SU-DHL-6 (cell line): ENCODE data around the gene TYW3.

Experiments used
- H2AFZ ChIP-seq: fragments of 200-600 bp; sonication (generic); 2 replicates; pipeline ENCODE4 v1.6.1; 2014; ENCODE audit warnings: low read depth, mild to moderate bottlenecking, moderate library complexity, mixed read lengths, antibody characterized with exemption, low read length; ENCODE audit not compliant: severe bottlenecking
- H3F3A ChIP-seq: fragments of 200-600 bp; shearing (Covaris generic); 2 replicates; pipeline ENCODE4 v1.6.0; 2016; ENCODE audit warnings: antibody characterized with exemption, mild to moderate bottlenecking; ENCODE audit not compliant: insufficient read depth
- H3K27ac ChIP-seq: fragments of 200-600 bp; sonication (generic); 2 replicates; pipeline ENCODE4 v1.5.1; 2016; ENCODE audit warnings: low read depth, mild to moderate bottlenecking, low read length, moderate library complexity, mixed read lengths
- H3K27me3 ChIP-seq: fragments of 200-600 bp; sonication (generic), shearing (Covaris generic); 2 replicates; pipeline ENCODE4 v1.6.0; 2014; ENCODE audit warnings: mild to moderate bottlenecking, low read length
- H3K36me3 ChIP-seq: fragments of 200-600 bp; sonication (generic); 2 replicates; pipeline ENCODE4 v1.6.1; 2014; ENCODE audit warnings: mild to moderate bottlenecking, low read length, mixed read lengths
- H3K4me2 ChIP-seq: fragments of 300-600, 200-600 bp; shearing (Covaris generic), sonication (generic); 2 replicates; pipeline ENCODE4 v1.6.0; 2014; ENCODE audit warnings: low read length, low read depth, mild to moderate bottlenecking; ENCODE audit not compliant: poor library complexity, severe bottlenecking
- H3K4me3 ChIP-seq: fragments of 200-600 bp; sonication (generic); 2 replicates; pipeline ENCODE4 v1.5.1; 2014; ENCODE audit warnings: antibody characterized with exemption, low read length, mild to moderate bottlenecking, mixed read lengths; ENCODE audit not compliant: insufficient read depth, poor library complexity, severe bottlenecking
- H3K79me2 ChIP-seq: fragments of 200-600 bp; sonication (generic); 2 replicates; pipeline ENCODE4 v1.6.1; 2014; ENCODE audit warnings: mild to moderate bottlenecking, low read length, moderate library complexity; ENCODE audit not compliant: insufficient read depth
- H3K9ac ChIP-seq: fragments of 200-600 bp; sonication (generic); 2 replicates; pipeline ENCODE4 v1.7.0; 2014; ENCODE audit warnings: mild to moderate bottlenecking, low read length
- H3K9me2 ChIP-seq: fragments of 200-600 bp; sonication (generic); replicated peaks from 2 replicates; pipeline ENCODE4 v1.6.1; 2014; ENCODE audit warnings: low read length; ENCODE audit not compliant: insufficient read depth
- H3K9me3 ChIP-seq: fragments of 200-600 bp; sonication (generic); 2 replicates; pipeline ENCODE4 v1.6.1; 2014; ENCODE audit warnings: low read length, mixed read lengths; ENCODE audit not compliant: insufficient read depth
- H4K20me1 ChIP-seq: fragments of 200-600 bp; sonication (generic); 2 replicates; pipeline ENCODE4 v1.6.1; 2014; ENCODE audit warnings: low read depth, mild to moderate bottlenecking, antibody characterized with exemption, low read length, moderate library complexity, mixed read lengths
- EZH2phosphoT487 ChIP-seq: fragments of 200-600 bp; sonication (generic), shearing (Covaris generic); conservative IDR thresholded peaks from 2 replicates; pipeline ENCODE4 v1.6.1; 2018; ENCODE audit warnings: mild to moderate bottlenecking, antibody characterized with exemption, low read length, moderate library complexity, mixed read lengths
- TF ChIP-seq, protein P1 (sequence below): fragments of 200-600 bp; sonication (generic); IDR thresholded peaks from one replicate; pipeline ENCODE4 v1.5.1; 2017; ENCODE audit warnings: antibody characterized with exemption, mild to moderate bottlenecking, low read length, moderate library complexity; ENCODE audit not compliant: insufficient read depth, poor library complexity, severe bottlenecking

TYW3 gene

GRCh38 chr1:74785944-74786343 lies 53.0 kb downstream of the TYW3 start:
- no peaks in the 10 kb centered on the region for H3K9me2 ChIP-seq
- H3K9me3 ChIP-seq = no peaks in the 10 kb centered on the region
- no peaks in the 10 kb centered on the region for H3K79me2 ChIP-seq

DNA sequence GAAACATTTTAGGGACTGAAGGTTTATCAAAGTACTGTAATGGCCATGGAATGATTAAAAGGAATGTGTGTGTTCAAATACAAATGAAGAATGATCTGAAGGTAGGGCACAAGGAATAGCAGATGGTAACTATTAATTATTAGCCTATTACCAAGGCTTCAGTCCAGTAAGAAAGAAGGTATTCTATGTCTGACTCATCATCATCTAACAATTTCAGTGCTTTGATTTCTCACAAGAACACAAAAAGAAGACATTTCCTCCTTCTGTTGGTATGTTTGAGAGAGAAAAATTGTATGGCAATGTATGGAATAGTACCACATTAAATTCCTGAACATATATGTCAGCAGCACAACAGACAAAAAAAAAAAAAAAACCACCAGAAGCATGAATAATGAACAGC lies 57.5 kb downstream of the TYW3 start:
- no peaks in the 10 kb centered on the region for H3K36me3 ChIP-seq
- H3F3A ChIP-seq = no peaks in the 10 kb centered on the region
- no peaks in the 10 kb centered on the region for H4K20me1 ChIP-seq
- no peak overlapping the region for H3K4me2 ChIP-seq
- no peak overlapping the region for H2AFZ ChIP-seq
- H3K27me3 ChIP-seq = no peaks in the 10 kb centered on the region
- H3K79me2 ChIP-seq = no peaks in the 10 kb centered on the region
- no peak overlapping the region for H3K4me3 ChIP-seq
- H3K9ac ChIP-seq = no peak overlapping the region
- H3K9me2 ChIP-seq = no peaks in the 10 kb centered on the region
- no peak overlapping the region for H3K27ac ChIP-seq
- no peak for TF ChIP-seq EZH2phosphoT487
- TF ChIP-seq, protein P1, sequence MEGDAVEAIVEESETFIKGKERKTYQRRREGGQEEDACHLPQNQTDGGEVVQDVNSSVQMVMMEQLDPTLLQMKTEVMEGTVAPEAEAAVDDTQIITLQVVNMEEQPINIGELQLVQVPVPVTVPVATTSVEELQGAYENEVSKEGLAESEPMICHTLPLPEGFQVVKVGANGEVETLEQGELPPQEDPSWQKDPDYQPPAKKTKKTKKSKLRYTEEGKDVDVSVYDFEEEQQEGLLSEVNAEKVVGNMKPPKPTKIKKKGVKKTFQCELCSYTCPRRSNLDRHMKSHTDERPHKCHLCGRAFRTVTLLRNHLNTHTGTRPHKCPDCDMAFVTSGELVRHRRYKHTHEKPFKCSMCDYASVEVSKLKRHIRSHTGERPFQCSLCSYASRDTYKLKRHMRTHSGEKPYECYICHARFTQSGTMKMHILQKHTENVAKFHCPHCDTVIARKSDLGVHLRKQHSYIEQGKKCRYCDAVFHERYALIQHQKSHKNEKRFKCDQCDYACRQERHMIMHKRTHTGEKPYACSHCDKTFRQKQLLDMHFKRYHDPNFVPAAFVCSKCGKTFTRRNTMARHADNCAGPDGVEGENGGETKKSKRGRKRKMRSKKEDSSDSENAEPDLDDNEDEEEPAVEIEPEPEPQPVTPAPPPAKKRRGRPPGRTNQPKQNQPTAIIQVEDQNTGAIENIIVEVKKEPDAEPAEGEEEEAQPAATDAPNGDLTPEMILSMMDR = no peak
- no peaks in the 10 kb centered on the region for H3K9me3 ChIP-seq

More at GRCh38 chr1:74785944-74786343, 53.0 kb downstream of the TYW3 start:
- Histone ChIP-seq H2AFZ (no peak overlapping the region), H3F3A (no peaks in the 10 kb centered on the region), H3K4me2 (no peak overlapping the region), H3K27ac (no peak overlapping the region), H3K27me3 (no peaks in the 10 kb centered on the region), H3K36me3 (no peaks in the 10 kb centered on the region), H3K4me3 (no peak overlapping the region), H4K20me1 (no peaks in the 10 kb centered on the region), H3K9ac (no peak overlapping the region)
- TF ChIP-seq, protein P1 = no peak
- TF ChIP-seq EZH2phosphoT487 = no peak

- no peak overlapping the region for H2AFZ ChIP-seq
- H3K4me3 ChIP-seq = no peak overlapping the region
- no peaks in the 10 kb centered on the region for H3K27me3 ChIP-seq
- no peaks in the 10 kb centered on the region for H3K36me3 ChIP-seq
- H3K27ac ChIP-seq = no peak overlapping the region
- no peaks in the 10 kb centered on the region for H3K9me3 ChIP-seq
- TF ChIP-seq, protein P1 = no peak
- TF ChIP-seq EZH2phosphoT487 = no peak
- H3F3A ChIP-seq = no peaks in the 10 kb centered on the region
- H3K4me2 ChIP-seq = no peak overlapping the region
- H3K9ac ChIP-seq = no peak overlapping the region
- H3K9me2 ChIP-seq = no peaks in the 10 kb centered on the region
- H3K79me2 ChIP-seq = no peaks in the 10 kb centered on the region
- no peaks in the 10 kb centered on the region for H4K20me1 ChIP-seq
Observed at GRCh38 chr1:74791491-74791890, 58.5 kb downstream of the TYW3 start.
